GM23338 (cell line): Measurements from ENCODE around the gene FLT3. TPM values are rescaled to one million over a fixed set of nuclear protein-coding genes. Genes with fewer than 3 reads are reported as not detected.

ENCODE experiments used
- ATAC-seq: fragments of 200-7000 bp; cut with Tn5 transposase; 3 replicates; pipeline ENCODE4 v1.9.1; 2020
- DNase-seq: peaks from one replicate; pipeline ENCODE4 v3.0.0-alpha.2; 2015; ENCODE audit warnings: low spot score
- H2AFZ ChIP-seq: fragments of 200-600 bp; sonication (generic); 2 replicates; pipeline ENCODE4 v1.8.0; 2016; ENCODE audit warnings: antibody characterized with exemption, mild to moderate bottlenecking, moderate library complexity
- H3F3A ChIP-seq: fragments of 200-600 bp; sonication (generic); replicated peaks from 2 replicates; pipeline ENCODE4 v1.8.0; 2017; ENCODE audit warnings: antibody characterized with exemption, mixed run types, low read depth
- H3K27ac ChIP-seq: fragments of 200-600 bp; sonication (generic); 2 replicates; pipeline ENCODE4 v1.6.1; 2016; ENCODE audit warnings: low read depth
- H3K27me3 ChIP-seq: fragments of 200-600 bp; sonication (generic); 2 replicates; pipeline ENCODE4 v1.8.0; 2016; ENCODE audit warnings: mild to moderate bottlenecking, mixed run types, moderate library complexity; ENCODE audit not compliant: insufficient read depth
- H3K36me3 ChIP-seq: fragments of 200-600 bp; sonication (generic); 2 replicates; pipeline ENCODE4 v1.8.0; 2016; ENCODE audit warnings: mild to moderate bottlenecking; ENCODE audit not compliant: insufficient read depth
- H3K4me1 ChIP-seq: fragments of 200-600 bp; sonication (generic); 2 replicates; pipeline ENCODE4 v1.8.0; 2016; ENCODE audit warnings: mild to moderate bottlenecking, moderate library complexity; ENCODE audit not compliant: insufficient read depth
- H3K4me2 ChIP-seq: fragments of 200-600 bp; sonication (generic); 2 replicates; pipeline ENCODE4 v1.7.1; 2017; ENCODE audit warnings: mixed run types
- H3K4me3 ChIP-seq: fragments of 200-600 bp; sonication (generic); 2 replicates; pipeline ENCODE4 v1.6.1; 2016; ENCODE audit warnings: mixed run types
- H3K79me2 ChIP-seq: fragments of 200-600 bp; sonication (generic); replicated peaks from 2 replicates; pipeline ENCODE4 v1.8.0; 2017; ENCODE audit warnings: mild to moderate bottlenecking; ENCODE audit not compliant: insufficient read depth
- H3K9me2 ChIP-seq: fragments of 200-600 bp; sonication (generic); 2 replicates; pipeline ENCODE4 v1.8.0; 2017; ENCODE audit not compliant: insufficient read depth
- H4K20me1 ChIP-seq: fragments of 200-600 bp; sonication (generic); replicated peaks from 2 replicates; pipeline ENCODE4 v1.8.0; 2017; ENCODE audit warnings: mild to moderate bottlenecking; ENCODE audit not compliant: insufficient read depth
- H3K27ac Mint-ChIP-seq: 2 replicates; pipeline ENCODE4 v1.8.0; 2020; ENCODE audit warnings: inconsistent platforms, mild to moderate bottlenecking, moderate library complexity, mixed read lengths
- H3K27me3 Mint-ChIP-seq: 3 replicates; pipeline ENCODE4 v1.8.0; 2022; ENCODE audit warnings: low read depth, mild to moderate bottlenecking, moderate library complexity, mixed read lengths, inconsistent platforms; ENCODE audit not compliant: insufficient read depth, poor library complexity
- H3K36me3 Mint-ChIP-seq: 3 replicates; pipeline ENCODE4 v1.8.0; 2021; ENCODE audit warnings: low read depth, mild to moderate bottlenecking, inconsistent platforms, moderate library complexity, mixed read lengths
- H3K4me1 Mint-ChIP-seq: 3 replicates; pipeline ENCODE4 v1.8.0; 2020; ENCODE audit warnings: mild to moderate bottlenecking, inconsistent platforms, mixed read lengths
- H3K4me3 Mint-ChIP-seq: 3 replicates; pipeline ENCODE4 v1.8.0; 2021; ENCODE audit warnings: moderate library complexity, mild to moderate bottlenecking, inconsistent platforms, mixed read lengths
- H3K9me3 Mint-ChIP-seq: 3 replicates; pipeline ENCODE4 v1.8.0; 2020; ENCODE audit warnings: moderate library complexity, mild to moderate bottlenecking, inconsistent platforms, mixed read lengths
- CREB1 ChIP-seq: fragments of 250-450 bp; sonication (Bioruptor Pico); IDR thresholded peaks from 2 replicates; pipeline ENCODE4 v1.5.0; 2020; ENCODE audit warnings: low read depth, mild to moderate bottlenecking, moderate library complexity
- EZH2 ChIP-seq: fragments of 200-600 bp; sonication (generic); IDR thresholded peaks from one replicate; pipeline ENCODE4 v1.8.0; 2017; ENCODE audit warnings: antibody characterized with exemption, mild to moderate bottlenecking, low read depth; ENCODE audit not compliant: unreplicated experiment
- EZH2phosphoT487 ChIP-seq: fragments of 200-600 bp; sonication (generic); IDR thresholded peaks from one replicate; pipeline ENCODE4 v1.8.1; 2018; ENCODE audit warnings: antibody characterized with exemption; ENCODE audit not compliant: unreplicated experiment
- JUNB ChIP-seq: IDR thresholded peaks from one replicate; pipeline ENCODE4 v1.6.1; 2016; ENCODE audit warnings: antibody characterized with exemption; ENCODE audit not compliant: unreplicated experiment
- STAT1 ChIP-seq: IDR thresholded peaks from one replicate; pipeline ENCODE4 v1.6.1; 2016; ENCODE audit warnings: antibody characterized with exemption; ENCODE audit not compliant: unreplicated experiment
- polyA plus RNA-seq: library from polyadenylated mRNA; unstranded; fragments of >200 nt; fragmentation: Nextera tagmentation; extraction: Ambion mirVana; gene quantifications from 2 replicates; pipeline ENCODE4 v1.2.1, GENCODE V29; 2016
- total RNA-seq: library from RNA; depleted of rRNA; stranded (reverse); fragments of >200 nt; shearing (Covaris generic); gene quantifications from 2 replicates; pipeline ENCODE4 v1.2.3, GENCODE V29; 2014
- TF ChIP-seq, protein P1 (sequence below), 2 experiments: fragments of 200-600 bp in 1 of 2; sonication (generic) in 1 of 2; conservative IDR thresholded peaks; 2 replicates each; pipeline versions ENCODE4 v1.5.1 to v1.6.1; 2016 to 2017; ENCODE audit warnings: antibody characterized with exemption in 2 of 2, low read depth in 2 of 2, mild to moderate bottlenecking in 2 of 2, moderate library complexity in 1 of 2

Gene FLT3
- total and polyA plus RNA-seq, 2 experiments from 2014 or later = 0.17 to 0.44 TPM

DNA sequence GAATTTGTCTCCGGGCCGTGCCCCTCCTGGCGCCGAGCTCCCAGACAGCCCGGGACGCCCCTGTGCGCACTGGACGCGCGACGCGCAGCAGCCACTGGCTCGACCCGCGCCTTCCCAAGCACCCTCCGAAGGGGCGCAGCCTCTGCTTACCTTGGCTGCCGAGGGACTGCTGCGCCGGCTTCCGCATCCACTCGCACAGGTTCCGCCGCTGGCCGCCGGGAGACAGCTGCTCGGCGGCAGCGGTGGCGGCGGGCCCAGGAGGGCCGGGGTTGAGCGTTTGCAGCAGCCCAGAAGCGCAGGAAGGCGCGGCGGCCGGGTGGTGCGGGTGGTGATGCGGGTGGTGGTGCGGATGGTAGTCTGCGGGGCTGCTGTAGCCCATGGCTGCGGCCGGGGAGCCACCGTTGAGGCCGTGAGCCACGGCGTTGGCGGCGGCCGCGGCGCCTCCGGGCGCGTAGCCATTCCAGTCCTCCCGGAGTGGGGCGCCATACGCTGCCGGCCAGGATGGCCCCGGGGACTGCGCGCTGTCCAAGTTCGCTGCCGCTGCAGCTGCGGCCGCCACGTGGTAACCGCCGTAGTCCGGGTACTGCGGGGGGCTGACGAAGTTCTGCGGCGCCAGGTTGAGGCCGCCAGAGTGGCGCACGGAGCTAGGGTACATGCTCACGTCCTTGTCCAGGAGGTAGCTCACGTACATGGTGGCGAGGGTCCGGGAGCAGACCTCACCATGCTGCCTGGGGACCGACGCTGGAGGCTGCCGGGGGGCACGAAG, 131.9 kb downstream of the FLT3 start:
- no peaks in the 10 kb centered on the region for H3K9me2 ChIP-seq
- no peaks in the 10 kb centered on the region; the same call in 2 of the 3 replicates for H3K36me3 Mint-ChIP-seq
- no peak overlapping the region for H3K27ac Mint-ChIP-seq
- ATAC-seq (peak; percentile 4), DNase-seq (peak; percentile 72)
- no peak overlapping the region for H3K27ac ChIP-seq
- H3K9me3 Mint-ChIP-seq = no peaks in the 10 kb centered on the region; the same call in 2 of the 3 replicates
- no peak overlapping the region for H2AFZ ChIP-seq
- peaks cover 67% of the 10 kb centered on the region for H3K4me1 ChIP-seq
- H3K27me3 ChIP-seq = peaks cover 100% of the 10 kb centered on the region
- peak overlapping the region; percentile 51; the same call in 2 of the 3 replicates for H3K4me3 Mint-ChIP-seq
- H3F3A ChIP-seq = peaks cover 49% of the 10 kb centered on the region
- no peak for TF ChIP-seq STAT1
- TF ChIP-seq EZH2 = peak; percentile 77
- TF ChIP-seq CREB1 (CRISPR knock-in tag) = 0 out of 2 replicates have a peak, but pooled peaks have one; percentile 54
- peak; percentile 73 for TF ChIP-seq EZH2phosphoT487
- TF ChIP-seq, protein P1, sequence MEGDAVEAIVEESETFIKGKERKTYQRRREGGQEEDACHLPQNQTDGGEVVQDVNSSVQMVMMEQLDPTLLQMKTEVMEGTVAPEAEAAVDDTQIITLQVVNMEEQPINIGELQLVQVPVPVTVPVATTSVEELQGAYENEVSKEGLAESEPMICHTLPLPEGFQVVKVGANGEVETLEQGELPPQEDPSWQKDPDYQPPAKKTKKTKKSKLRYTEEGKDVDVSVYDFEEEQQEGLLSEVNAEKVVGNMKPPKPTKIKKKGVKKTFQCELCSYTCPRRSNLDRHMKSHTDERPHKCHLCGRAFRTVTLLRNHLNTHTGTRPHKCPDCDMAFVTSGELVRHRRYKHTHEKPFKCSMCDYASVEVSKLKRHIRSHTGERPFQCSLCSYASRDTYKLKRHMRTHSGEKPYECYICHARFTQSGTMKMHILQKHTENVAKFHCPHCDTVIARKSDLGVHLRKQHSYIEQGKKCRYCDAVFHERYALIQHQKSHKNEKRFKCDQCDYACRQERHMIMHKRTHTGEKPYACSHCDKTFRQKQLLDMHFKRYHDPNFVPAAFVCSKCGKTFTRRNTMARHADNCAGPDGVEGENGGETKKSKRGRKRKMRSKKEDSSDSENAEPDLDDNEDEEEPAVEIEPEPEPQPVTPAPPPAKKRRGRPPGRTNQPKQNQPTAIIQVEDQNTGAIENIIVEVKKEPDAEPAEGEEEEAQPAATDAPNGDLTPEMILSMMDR (conservative IDR thresholded peaks at IDR 0.05; ENCODE audit: low read depth in 2 of 2) = peak in 1 of 2 experiments; percentile 17; a peak in 1 of 4 replicates
- TF ChIP-seq JUNB = no peak
- H3K4me1 Mint-ChIP-seq = peaks cover 58% of the 10 kb centered on the region
- no peaks in the 10 kb centered on the region; the same call in 1 of the 2 replicates for H3K36me3 ChIP-seq
- peak overlapping the region; percentile 41 for H3K4me3 ChIP-seq
- no peaks in the 10 kb centered on the region for H3K79me2 ChIP-seq
- H3K27me3 Mint-ChIP-seq = peaks cover 100% of the 10 kb centered on the region
- H4K20me1 ChIP-seq = peaks cover 48% of the 10 kb centered on the region
- peak overlapping the region; percentile 73 for H3K4me2 ChIP-seq

DNA sequence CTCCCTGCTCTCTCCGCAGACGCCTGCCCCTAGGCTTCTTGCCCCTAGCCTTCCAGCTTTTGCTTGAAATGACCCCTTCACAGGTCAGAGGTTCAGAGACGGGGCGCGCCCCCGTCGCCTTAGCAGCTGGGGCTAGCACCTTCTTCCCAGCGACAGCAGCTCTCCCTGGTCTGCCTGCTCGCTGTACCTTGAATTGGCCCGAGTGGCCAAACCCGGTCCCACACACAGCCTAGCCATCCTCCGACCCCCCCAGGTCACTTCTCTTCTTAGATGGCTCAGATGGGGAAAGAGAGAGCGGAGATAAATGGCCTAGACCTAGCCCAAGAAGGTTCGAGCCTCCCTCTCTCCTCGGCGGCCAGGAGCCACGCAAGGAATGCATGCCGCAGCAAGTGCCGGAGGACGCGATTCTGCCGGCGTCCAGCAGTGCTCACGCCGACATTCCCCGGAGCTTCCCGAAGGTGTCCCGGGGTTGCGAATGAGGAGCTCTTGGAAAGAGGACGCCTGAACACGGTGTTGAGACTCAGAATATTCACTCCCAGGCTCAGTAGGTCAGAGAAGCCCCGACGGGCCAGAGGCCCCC, 132.6 kb downstream of the FLT3 start:
- peaks cover 100% of the 10 kb centered on the region for H3K27me3 Mint-ChIP-seq
- Histone ChIP-seq H3K27ac (no peak overlapping the region), H3K4me1 (peaks cover 67% of the 10 kb centered on the region), H3F3A (peaks cover 52% of the 10 kb centered on the region), H4K20me1 (peaks cover 46% of the 10 kb centered on the region), H3K27me3 (peaks cover 100% of the 10 kb centered on the region), H3K9me2 (no peaks in the 10 kb centered on the region), H3K36me3 (no peaks in the 10 kb centered on the region; the same call in 1 of the 2 replicates), H3K4me3 (peak overlapping the region; percentile 41), H3K4me2 (peak overlapping the region; percentile 73), H2AFZ (no peak overlapping the region), H3K79me2 (no peaks in the 10 kb centered on the region)
- DNase-seq = peak; percentile 49
- peak overlapping the region; percentile 57 for H3K4me3 Mint-ChIP-seq
- no peak overlapping the region for H3K27ac Mint-ChIP-seq
- H3K9me3 Mint-ChIP-seq = no peaks in the 10 kb centered on the region; the same call in 2 of the 3 replicates
- TF ChIP-seq EZH2 (peak; percentile 75), STAT1 (no peak)
- no peaks in the 10 kb centered on the region; the same call in 2 of the 3 replicates for H3K36me3 Mint-ChIP-seq
- ATAC-seq = no peak
- peaks cover 60% of the 10 kb centered on the region for H3K4me1 Mint-ChIP-seq
